Duodenal mucosa (tissue), 2 donors: ENCODE measurements around the gene IDH3B.

ENCODE experiments used
- H3K27ac ChIP-seq: one replicate; pipeline ENCODE4 v1.7.0; 2013; ENCODE audit warnings: low read depth, low read length
- H3K27me3 ChIP-seq, 2 donors: one replicate each; pipeline ENCODE4 v1.7.0; 2013; ENCODE audit warnings: low read length in 2 of 2, control low read depth in 1 of 2; ENCODE audit not compliant: insufficient read depth in 2 of 2, control insufficient read depth in 1 of 2
- H3K36me3 ChIP-seq, 2 donors: one replicate each; pipeline ENCODE4 v1.7.0; 2013; ENCODE audit warnings: low read length in 2 of 2, control low read depth in 1 of 2; ENCODE audit not compliant: insufficient read depth in 2 of 2, control insufficient read depth in 1 of 2
- H3K4me1 ChIP-seq, 2 donors: one replicate each; pipeline ENCODE4 v1.7.0; 2013; ENCODE audit warnings: low read length in 2 of 2, control low read depth in 1 of 2; ENCODE audit not compliant: insufficient read depth in 2 of 2, control insufficient read depth in 1 of 2
- H3K4me3 ChIP-seq, 2 donors: one replicate each; pipeline ENCODE4 v1.7.0; 2013; ENCODE audit warnings: low read length in 2 of 2, low read depth in 1 of 2
- H3K9ac ChIP-seq, 2 donors: one replicate each; pipeline ENCODE4 v1.7.0; 2013; ENCODE audit warnings: low read length in 2 of 2, low read depth in 1 of 2
- H3K9me3 ChIP-seq, 2 donors: one replicate each; pipeline ENCODE4 v1.7.0; 2013; ENCODE audit warnings: low read length in 2 of 2, control low read depth in 1 of 2; ENCODE audit not compliant: control insufficient read depth in 1 of 2

IDH3B gene

DNA sequence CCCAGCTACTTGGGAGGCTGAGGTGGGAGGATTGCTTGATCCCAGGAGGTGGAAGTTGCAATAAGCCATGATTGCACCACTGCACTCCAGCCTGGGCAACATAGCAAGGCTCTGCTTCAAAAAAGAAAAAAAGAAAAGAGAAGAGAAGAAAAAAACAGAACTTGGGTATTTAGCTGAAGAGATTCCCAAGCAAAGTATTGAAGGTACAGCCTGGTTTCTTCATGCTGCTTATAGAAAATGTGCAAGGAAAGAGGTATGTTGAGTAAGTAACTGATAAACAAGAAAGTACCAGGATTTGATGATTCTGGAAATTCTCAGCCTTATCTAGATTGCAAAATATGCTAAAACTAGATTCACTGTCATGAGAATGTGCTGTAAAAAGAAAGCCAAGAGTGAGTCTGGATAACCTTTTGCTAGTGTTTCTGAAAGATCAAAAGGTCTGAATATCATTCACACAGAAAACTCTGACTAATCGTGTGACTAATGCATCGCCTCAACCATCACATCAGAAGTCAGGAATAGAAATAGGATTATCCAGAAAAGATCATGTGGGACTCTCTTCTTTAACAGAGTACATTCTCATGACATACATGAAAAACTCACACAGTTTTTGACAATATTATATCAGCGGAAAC is 43.9 kb downstream of the IDH3B start:
- Histone ChIP-seq H3K36me3 (no peaks in the 10 kb centered on the region), H3K9me3 (no peaks in the 10 kb centered on the region), H3K4me1 (no peaks in the 10 kb centered on the region), H3K4me3 (no peak overlapping the region), H3K9ac (no peak overlapping the region), H3K27me3 (no peaks in the 10 kb centered on the region), H3K27ac (no peak overlapping the region)

DNA sequence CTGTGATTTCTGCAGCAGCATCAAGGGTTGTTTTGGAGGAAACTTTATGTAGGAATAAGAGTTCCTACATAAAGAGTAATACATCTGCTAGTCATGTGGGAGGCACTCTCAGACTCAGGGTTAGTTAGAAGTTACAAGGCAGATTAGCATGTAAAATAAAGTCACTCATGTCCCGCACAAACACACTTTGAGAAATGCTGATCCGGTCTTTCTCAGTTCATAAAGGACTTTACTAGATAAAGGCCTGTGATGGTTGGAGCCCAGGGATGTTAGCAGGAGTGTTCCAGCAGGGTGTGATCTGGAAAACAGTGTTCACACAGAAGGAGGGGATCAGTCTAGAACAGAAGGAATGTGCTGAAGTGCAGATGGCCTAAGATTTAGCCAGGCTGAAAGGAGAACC is 44.7 kb downstream of the IDH3B start:
- Histone ChIP-seq H3K9me3 (no peaks in the 10 kb centered on the region), H3K27ac (no peak overlapping the region), H3K4me3 (no peak overlapping the region), H3K27me3 (no peaks in the 10 kb centered on the region), H3K36me3 (no peaks in the 10 kb centered on the region), H3K4me1 (no peaks in the 10 kb centered on the region), H3K9ac (no peak overlapping the region)

DNA sequence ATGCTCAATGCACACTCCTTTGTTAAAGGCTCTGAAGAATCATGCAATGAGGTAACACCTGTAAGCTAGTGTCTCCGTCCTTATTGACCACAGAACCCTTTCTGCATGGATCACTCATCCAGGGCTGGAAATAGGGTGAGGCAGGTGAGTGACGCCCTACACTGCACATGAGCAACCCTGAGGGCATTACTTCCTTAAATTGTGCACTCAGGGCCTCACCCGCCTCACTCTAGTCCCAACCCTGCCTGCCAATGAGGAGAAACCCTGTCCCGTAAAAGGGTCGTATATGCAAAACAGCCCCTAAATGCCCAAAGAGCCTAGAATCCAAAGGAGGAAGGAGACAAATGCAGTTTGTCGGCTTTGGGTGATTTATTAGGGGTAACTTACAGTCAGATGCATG is 45.2 kb downstream of the IDH3B start:
- Histone ChIP-seq H3K9me3 (no peaks in the 10 kb centered on the region), H3K36me3 (no peaks in the 10 kb centered on the region), H3K4me3 (no peak overlapping the region), H3K27ac (no peak overlapping the region), H3K9ac (no peak overlapping the region), H3K27me3 (no peaks in the 10 kb centered on the region), H3K4me1 (no peaks in the 10 kb centered on the region)

DNA sequence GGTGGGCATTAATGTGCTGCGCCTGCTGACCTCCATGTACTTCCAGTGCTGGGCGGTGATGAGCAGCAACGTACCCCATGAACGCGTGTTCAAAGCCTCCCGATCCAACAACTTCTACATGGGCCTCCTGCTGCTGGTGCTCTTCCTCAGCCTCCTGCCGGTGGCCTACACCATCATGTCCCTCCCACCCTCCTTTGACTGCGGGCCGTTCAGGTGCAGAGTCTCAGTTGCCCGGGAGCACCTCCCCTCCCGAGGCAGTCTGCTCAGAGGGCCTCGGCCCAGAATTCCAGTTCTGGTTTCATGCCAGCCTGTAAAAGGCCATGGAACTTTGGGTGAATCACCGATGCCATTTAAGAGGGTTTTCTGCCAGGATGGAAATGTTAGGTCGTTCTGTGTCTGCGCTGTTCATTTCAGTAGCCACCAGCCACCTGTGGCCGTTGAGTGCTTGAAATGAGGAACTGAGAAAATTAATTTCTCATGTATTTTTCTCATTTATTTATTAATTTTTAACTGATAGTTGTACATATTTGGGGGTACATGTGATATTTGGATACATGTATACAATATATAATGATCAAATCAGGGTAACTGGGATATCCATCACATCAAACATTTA is 46.8 kb downstream of the IDH3B start:
- Histone ChIP-seq H3K9me3 (no peaks in the 10 kb centered on the region), H3K9ac (no peak overlapping the region), H3K4me1 (no peaks in the 10 kb centered on the region), H3K36me3 (no peaks in the 10 kb centered on the region), H3K27me3 (peaks cover 0 to 6% of the 10 kb centered on the region in 2 donors), H3K27ac (no peak overlapping the region), H3K4me3 (no peak overlapping the region)

DNA sequence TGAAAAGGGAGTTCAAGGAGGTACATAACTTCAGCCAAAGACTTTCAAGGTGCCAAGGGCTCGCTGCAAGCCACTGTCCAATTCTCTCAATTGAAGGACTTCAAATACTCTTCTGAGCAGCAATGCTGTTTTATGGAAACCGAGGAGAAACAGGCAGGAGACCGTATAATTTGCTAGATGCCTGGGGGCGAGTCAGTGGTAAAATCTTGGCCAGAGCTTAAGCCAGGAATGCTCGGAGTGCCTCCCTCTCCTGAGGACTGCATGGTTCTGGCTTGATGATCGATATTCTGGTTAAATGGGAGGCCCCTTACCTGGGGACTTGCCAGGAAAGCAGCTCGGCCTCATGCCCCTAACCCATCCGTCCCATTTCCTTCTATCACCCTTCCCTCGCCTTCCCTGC is 47.4 kb downstream of the IDH3B start:
- H3K4me1 ChIP-seq: no peaks in the 10 kb centered on the region
- H3K36me3 ChIP-seq: no peaks in the 10 kb centered on the region
- H3K27me3 ChIP-seq: peaks cover 0 to 6% of the 10 kb centered on the region in 2 donors
- H3K9me3 ChIP-seq: no peaks in the 10 kb centered on the region
- no peak overlapping the region for H3K27ac ChIP-seq
- H3K4me3 ChIP-seq: no peak overlapping the region
- H3K9ac ChIP-seq: no peak overlapping the region

DNA sequence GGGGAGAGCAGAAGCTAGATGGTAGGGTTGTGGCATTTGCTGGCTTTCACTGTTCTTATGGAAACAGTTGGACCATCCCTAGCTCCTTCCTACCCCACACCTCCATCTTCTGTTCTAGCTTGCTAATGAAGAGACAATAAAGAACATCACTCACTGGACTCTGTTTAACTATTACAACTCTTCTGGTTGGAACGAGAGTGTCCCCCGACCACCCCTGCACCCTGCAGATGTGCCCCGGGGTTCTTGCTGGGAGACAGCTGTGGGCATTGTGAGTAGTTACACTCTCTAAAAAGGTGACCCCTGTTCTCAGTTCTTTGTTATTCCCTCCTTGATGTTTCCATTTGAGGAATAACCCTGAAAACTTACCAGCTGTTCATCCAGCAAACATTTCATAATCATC is 51.9 kb downstream of the IDH3B start:
- Histone ChIP-seq H3K4me3 (no peak overlapping the region), H3K4me1 (no peaks in the 10 kb centered on the region), H3K36me3 (no peaks in the 10 kb centered on the region), H3K27ac (no peak overlapping the region), H3K9ac (no peak overlapping the region), H3K9me3 (peaks cover 4 to 5% of the 10 kb centered on the region in 2 donors), H3K27me3 (peaks cover 0 to 6% of the 10 kb centered on the region in 2 donors)

DNA sequence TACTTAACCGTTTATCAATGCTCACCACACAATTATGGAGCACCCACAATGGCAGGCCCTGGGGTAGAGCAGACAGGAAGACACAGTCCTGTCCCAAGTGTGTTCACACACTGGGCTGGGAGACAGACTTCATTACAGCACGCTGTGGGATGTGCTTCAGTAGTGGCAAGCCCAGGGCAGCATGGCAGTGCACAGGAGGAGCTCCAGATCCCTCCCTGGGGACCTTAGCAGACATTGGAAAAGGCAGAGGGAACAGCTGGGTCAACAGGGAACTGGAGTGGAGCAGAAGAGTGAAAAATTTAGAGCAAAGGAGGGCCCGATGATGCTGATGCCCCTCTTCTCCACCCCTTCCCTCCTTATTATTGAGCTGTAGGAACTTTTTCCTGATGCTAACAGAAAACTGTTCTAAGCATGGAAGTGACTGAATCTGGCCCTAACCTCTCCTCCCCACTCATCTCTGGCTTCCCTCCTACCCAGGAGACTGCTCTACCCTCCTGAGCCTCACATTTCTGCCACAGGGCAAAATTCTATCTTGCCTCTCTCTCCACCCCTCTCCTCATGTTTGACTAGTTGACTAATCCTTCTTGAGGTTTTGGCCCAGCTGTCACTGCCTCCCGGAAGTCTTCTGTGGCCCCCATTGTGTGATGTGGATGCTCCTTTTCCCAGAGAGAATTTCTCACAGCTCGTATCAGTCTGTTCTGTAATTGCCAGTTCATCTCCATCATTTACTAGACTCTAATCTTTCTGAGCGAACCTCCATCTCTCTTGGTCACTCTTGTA is 52.9 kb downstream of the IDH3B start:
- Histone ChIP-seq H3K36me3 (no peaks in the 10 kb centered on the region), H3K9ac (no peak overlapping the region), H3K4me3 (no peak overlapping the region), H3K27ac (no peak overlapping the region), H3K27me3 (peaks cover 0 to 6% of the 10 kb centered on the region in 2 donors), H3K4me1 (no peaks in the 10 kb centered on the region), H3K9me3 (peaks cover 4 to 7% of the 10 kb centered on the region in 2 donors)

DNA sequence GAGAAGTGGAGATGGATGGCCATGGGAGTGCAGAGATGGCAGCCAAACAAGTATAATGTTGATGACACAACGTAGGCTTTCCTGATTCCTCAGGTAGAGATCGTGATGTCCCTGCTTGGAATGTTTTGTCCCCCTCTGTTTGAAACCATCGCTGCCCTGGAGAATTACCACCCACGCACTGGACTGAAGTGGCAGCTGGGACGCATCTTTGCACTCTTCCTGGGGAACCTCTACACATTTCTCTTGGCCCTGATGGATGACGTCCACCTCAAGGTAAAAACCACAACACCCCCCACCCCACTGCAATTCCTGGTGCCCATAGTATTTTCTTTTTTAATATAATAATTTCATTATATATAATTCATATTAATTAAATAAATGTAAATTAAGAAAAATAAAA is 53.7 kb downstream of the IDH3B start:
- Histone ChIP-seq H3K27ac (no peak overlapping the region), H3K36me3 (no peaks in the 10 kb centered on the region), H3K4me3 (no peak overlapping the region), H3K9me3 (peaks cover 4 to 7% of the 10 kb centered on the region in 2 donors), H3K4me1 (no peaks in the 10 kb centered on the region), H3K9ac (no peak overlapping the region), H3K27me3 (peaks cover 0 to 6% of the 10 kb centered on the region in 2 donors)
